Body of pancreas (tissue), 4 donors: Measurements from ENCODE around the gene TMED3. TPM values are rescaled to one million over a fixed set of nuclear protein-coding genes. Genes with fewer than 3 reads are reported as not detected.

Experiments used
- ATAC-seq: fragments of 150-250 bp; one replicate; pipeline ENCODE4 v1.9.1; 2016
- DNase-seq, 4 donors: peaks; one replicate each; pipeline ENCODE4 v3.0.0-alpha.2; 2019
- H3K27ac ChIP-seq, 4 donors: fragments of 200-600 bp; sonication (generic); 1 replicate in 3 of 4; 2 replicates in 1 of 4; pipeline versions ENCODE4 v1.5.1 to v1.6.1; 2016 to 2019; ENCODE audit warnings: mild to moderate bottlenecking in 1 of 4, mixed read lengths in 1 of 4, moderate library complexity in 1 of 4
- H3K27me3 ChIP-seq, 2 donors: fragments of 200-600 bp; sonication (generic); one replicate each; pipeline ENCODE4 v1.6.0; 2016; ENCODE audit warnings: mild to moderate bottlenecking in 1 of 2
- H3K36me3 ChIP-seq, 2 donors: fragments of 200-600 bp; sonication (generic); replicated peaks in 1 of 2; 2 replicates each; pipeline ENCODE4 v1.5.1; 2016; ENCODE audit warnings: low read depth in 2 of 2; ENCODE audit not compliant: insufficient read depth in 1 of 2
- H3K4me1 ChIP-seq: fragments of 200-600 bp; sonication (generic); one replicate; pipeline ENCODE4 v1.6.0; 2016
- H3K4me3 ChIP-seq, 2 donors: fragments of 200-600 bp; sonication (generic); 1 replicate in 1 of 2; 2 replicates in 1 of 2; pipeline ENCODE4 v1.5.1; 2016 to 2019
- H3K9me3 ChIP-seq, 3 donors: fragments of 200-600 bp; sonication (generic); 1 replicate in 2 of 3; 2 replicates in 1 of 3; pipeline ENCODE4 v1.5.1; 2016
- POLR2A ChIP-seq, 3 donors: fragments of 450-650 bp; IDR thresholded peaks; one replicate each; pipeline ENCODE4 v1.6.1; 2016; ENCODE audit warnings: antibody characterized with exemption in 3 of 3, mild to moderate bottlenecking in 2 of 3
- WGBS, 2 donors: methylation state at CpG; one replicate each; pipeline ENCODE4 v1.1.5; 2017; 5-methylcytosine and 5-hydroxymethylcytosine counted together
- intact Hi-C: fragments of 100-400 bp; cut with DNase I; formaldehyde crosslinking; loops from one replicate; pipeline ENCODE4 v1.15.1; 2023
- total RNA-seq, 2 donors: library from RNA; depleted of rRNA; stranded (reverse); fragments of >200 nt; gene quantifications; one replicate each; pipeline ENCODE4 v1.1.0, GENCODE V29; 2016
- TF ChIP-seq, protein P1 (sequence below), 7 experiments: fragments of 450-650 bp in 4 of 7; fragments of 200-600 bp in 3 of 7; sonication (generic) in 3 of 7; IDR thresholded peaks; one replicate each; pipeline ENCODE4 v1.5.1; 2016 to 2019; ENCODE audit warnings: antibody characterized with exemption in 7 of 7

Gene TMED3
- total RNA-seq, 2 donors from 2014 or later, result 82.1 to 98.1 TPM

DNA sequence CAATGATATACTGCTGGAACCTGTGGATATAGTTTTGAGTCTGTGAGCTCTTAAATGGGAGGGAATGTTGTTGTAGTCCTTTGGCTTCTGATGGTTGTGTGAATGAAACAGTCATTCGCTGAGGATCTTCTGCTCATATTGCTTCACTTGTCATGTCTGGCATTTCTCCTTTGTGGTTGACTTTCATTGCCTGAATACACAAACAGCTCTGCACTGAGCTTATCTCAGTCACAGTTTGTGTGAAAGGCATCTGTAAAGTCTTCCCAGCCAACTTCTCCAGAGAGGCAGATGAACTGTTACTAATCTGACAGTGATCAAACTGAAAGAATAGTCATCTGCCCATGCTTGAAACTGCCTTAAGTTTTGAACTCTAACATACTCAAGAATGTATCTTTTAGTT, 59.8 kb downstream of the TMED3 start:
- no peak overlapping the region for H3K27ac ChIP-seq
- H3K36me3 ChIP-seq, result no peaks in the 10 kb centered on the region
- intact Hi-C loops, result no loop called here
- H3K9me3 ChIP-seq, result no peaks in the 10 kb centered on the region
- TF ChIP-seq, protein P1, sequence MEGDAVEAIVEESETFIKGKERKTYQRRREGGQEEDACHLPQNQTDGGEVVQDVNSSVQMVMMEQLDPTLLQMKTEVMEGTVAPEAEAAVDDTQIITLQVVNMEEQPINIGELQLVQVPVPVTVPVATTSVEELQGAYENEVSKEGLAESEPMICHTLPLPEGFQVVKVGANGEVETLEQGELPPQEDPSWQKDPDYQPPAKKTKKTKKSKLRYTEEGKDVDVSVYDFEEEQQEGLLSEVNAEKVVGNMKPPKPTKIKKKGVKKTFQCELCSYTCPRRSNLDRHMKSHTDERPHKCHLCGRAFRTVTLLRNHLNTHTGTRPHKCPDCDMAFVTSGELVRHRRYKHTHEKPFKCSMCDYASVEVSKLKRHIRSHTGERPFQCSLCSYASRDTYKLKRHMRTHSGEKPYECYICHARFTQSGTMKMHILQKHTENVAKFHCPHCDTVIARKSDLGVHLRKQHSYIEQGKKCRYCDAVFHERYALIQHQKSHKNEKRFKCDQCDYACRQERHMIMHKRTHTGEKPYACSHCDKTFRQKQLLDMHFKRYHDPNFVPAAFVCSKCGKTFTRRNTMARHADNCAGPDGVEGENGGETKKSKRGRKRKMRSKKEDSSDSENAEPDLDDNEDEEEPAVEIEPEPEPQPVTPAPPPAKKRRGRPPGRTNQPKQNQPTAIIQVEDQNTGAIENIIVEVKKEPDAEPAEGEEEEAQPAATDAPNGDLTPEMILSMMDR (IDR thresholded peaks at IDR 0.05), result no peak
- TF ChIP-seq POLR2A (IDR thresholded peaks at IDR 0.05), result no peak
- 91 to 92% methylated on average over 1 of the region's 1 CpG for WGBS, 2 donors
- DNase-seq (no peak), ATAC-seq (no peak)
- H3K27me3 ChIP-seq, result no peaks in the 10 kb centered on the region
- H3K4me1 ChIP-seq, result no peaks in the 10 kb centered on the region
- H3K4me3 ChIP-seq, result no peak overlapping the region

- ATAC-seq, result no peak
- Histone ChIP-seq H3K27ac (no peak overlapping the region), H3K4me3 (no peak overlapping the region), H3K9me3 (no peaks in the 10 kb centered on the region), H3K36me3 (no peaks in the 10 kb centered on the region), H3K4me1 (no peaks in the 10 kb centered on the region), H3K27me3 (no peaks in the 10 kb centered on the region)
- 100% methylated on average over 1 of the region's 1 CpG for WGBS, 2 donors
- no peak for DNase-seq
- TF ChIP-seq, protein P1 (IDR thresholded peaks at IDR 0.05), result no peak
- no peak for TF ChIP-seq POLR2A (IDR thresholded peaks at IDR 0.05)
- intact Hi-C loops, result no loop called here
Observed at GRCh38 chr15:79371591-79371990, 60.7 kb downstream of the TMED3 start.

- WGBS, 2 donors, result 85 to 89% methylated on average over 2 of the region's 2 CpGs
- TF ChIP-seq, protein P1 (IDR thresholded peaks at IDR 0.05), result no peak
- TF ChIP-seq POLR2A (IDR thresholded peaks at IDR 0.05), result no peak
Observed at GRCh38 chr15:79372428-79372827, 61.5 kb downstream of the TMED3 start.

More at GRCh38 chr15:79372428-79372827, 61.5 kb downstream of the TMED3 start:
- Histone ChIP-seq H3K36me3 (no peaks in the 10 kb centered on the region), H3K27me3 (no peaks in the 10 kb centered on the region), H3K4me1 (no peaks in the 10 kb centered on the region), H3K9me3 (no peaks in the 10 kb centered on the region), H3K4me3 (no peak overlapping the region), H3K27ac (no peak overlapping the region)
- no peak for DNase-seq
- intact Hi-C loops, result no loop called here
- no peak for ATAC-seq

Other genes starting within 250 kb of the TMED3 start
- 1 to 10 TPM; 1.0 to 3.6 TPM for gene RASGRF1, start 220.3 kb upstream of the TMED3 start, total RNA-seq
- under 1 TPM; under 0.01 to 0.33 TPM for gene ANKRD34C, start 28.4 kb upstream of the TMED3 start, total RNA-seq
- 1 to 10 TPM; 3.0 to 4.7 TPM for gene MINAR1, start 121.2 kb downstream of the TMED3 start, total RNA-seq